IPS DF 6.9 (cell line): Measurements from ENCODE around the gene DNAAF2.
"Not testable (repeated sequence)": the region's sequence is repeated elsewhere in the genome, so short reads cannot be mapped to it uniquely, and the experiment has no call there.

ENCODE experiments used
- DNase-seq: peaks from one replicate; pipeline ENCODE4 v3.0.0-alpha.2; 2013; ENCODE audit warnings: low read depth, low spot score
- H3K27ac ChIP-seq: one replicate; pipeline ENCODE4 v1.5.1; 2013; ENCODE audit warnings: low read length, control low read depth
- H3K27me3 ChIP-seq: 2 replicates; pipeline ENCODE4 v1.6.1; 2013; ENCODE audit warnings: mild to moderate bottlenecking, low read length; ENCODE audit not compliant: control insufficient read depth, insufficient read depth
- H3K36me3 ChIP-seq: 2 replicates; pipeline ENCODE4 v1.6.1; 2013; ENCODE audit warnings: low read length; ENCODE audit not compliant: control insufficient read depth, insufficient read depth
- H3K4me1 ChIP-seq: 2 replicates; pipeline ENCODE4 v1.6.1; 2013; ENCODE audit warnings: low read length; ENCODE audit not compliant: control insufficient read depth, insufficient read depth
- H3K4me3 ChIP-seq: 2 replicates; pipeline ENCODE4 v1.5.1; 2013; ENCODE audit warnings: mild to moderate bottlenecking, low read length
- H3K9me3 ChIP-seq: 2 replicates; pipeline ENCODE4 v1.6.1; 2013; ENCODE audit warnings: low read length, inconsistent platforms; ENCODE audit not compliant: control insufficient read depth, insufficient read depth
- WGBS: extraction: QIAGEN DNeasy Blood & Tissue Kit; methylation state at CpG from one replicate; pipeline ENCODE4 v1.1.7; 2013; ENCODE audit warnings: mixed read lengths, missing lambda C conversion rate; ENCODE audit not compliant: insufficient read length, insufficient coverage; 5-methylcytosine and 5-hydroxymethylcytosine counted together

DNAAF2 gene

GRCh38 chr14:49621114-49621881 is 13.7 kb downstream of the DNAAF2 start:
- H3K27ac ChIP-seq: no peak overlapping the region
- peaks cover 2% of the 10 kb centered on the region; the same call in 1 of the 2 replicates for H3K36me3 ChIP-seq
- H3K4me3 ChIP-seq: peak overlapping the region; percentile 82; the same call in 1 of the 2 replicates
- no peaks in the 10 kb centered on the region for H3K27me3 ChIP-seq
- no peak for DNase-seq
- no peaks in the 10 kb centered on the region for H3K9me3 ChIP-seq
- no peaks in the 10 kb centered on the region; the same call in none of the 2 replicates for H3K4me1 ChIP-seq
- no CpG with 5 or more reads among the region's 65 CpGs for WGBS

GRCh38 chr14:49620182-49621113 is 14.6 kb downstream of the DNAAF2 start, which contains the start of the genes MGAT2 and RPL36AL:
Gene MGAT2 (plus strand): TSS chr14:49620799. CDS start chr14:49621269, 470 bp downstream.
Gene RPL36AL (minus strand): TSS chr14:49620626. CDS start chr14:49619104, 1,522 bp downstream.
- Histone ChIP-seq H3K36me3 (no peaks in the 10 kb centered on the region; the same call in 1 of the 2 replicates), H3K27ac (no peak within 1 kb of the TSS), H3K9me3 (no peaks in the 10 kb centered on the region), H3K4me3 (peak within 1 kb of the TSS; percentile 82), H3K27me3 (no peaks in the 10 kb centered on the region), H3K4me1 (no peaks in the 10 kb centered on the region; the same call in none of the 2 replicates)
- DNase-seq: peak; percentile 97
- no CpG with 5 or more reads among the region's 85 CpGs for WGBS

- Histone ChIP-seq H3K9me3 (no peaks in the 10 kb centered on the region), H3K36me3 (no peaks in the 10 kb centered on the region; the same call in 1 of the 2 replicates), H3K27me3 (no peaks in the 10 kb centered on the region), H3K4me3 (peak overlapping the region; percentile 82), H3K4me1 (no peaks in the 10 kb centered on the region; the same call in none of the 2 replicates), H3K27ac (no peak overlapping the region)
- WGBS: no CpG with 5 or more reads among the region's 11 CpGs
- DNase-seq: no peak
These were observed 15.3 kb downstream of the DNAAF2 start for GRCh38 chr14:49619730-49620129.

GRCh38 chr14:49619273-49619672 is 15.8 kb downstream of the DNAAF2 start:
- H3K4me1 ChIP-seq, H3K27ac ChIP-seq, DNase-seq, H3K9me3 ChIP-seq, H3K27me3 ChIP-seq, H3K36me3 ChIP-seq: not testable (repeated sequence)
- WGBS: 100% methylated on average over 2 of the region's 19 CpGs
- H3K4me3 ChIP-seq: peak overlapping the region; percentile 82; the same call in 1 of the 2 replicates

- no peaks in the 10 kb centered on the region for H3K27me3 ChIP-seq
- DNase-seq: no peak
- no peak overlapping the region for H3K27ac ChIP-seq
- WGBS: no CpG with 5 or more reads among the region's 6 CpGs
- H3K4me1 ChIP-seq: no peaks in the 10 kb centered on the region; the same call in none of the 2 replicates
- no peaks in the 10 kb centered on the region; the same call in 1 of the 2 replicates for H3K36me3 ChIP-seq
- H3K9me3 ChIP-seq: no peaks in the 10 kb centered on the region
- H3K4me3 ChIP-seq: no peak overlapping the region
These were observed 17.1 kb downstream of the DNAAF2 start for GRCh38 chr14:49617852-49618519.

GRCh38 chr14:49615776-49616175 is 19.3 kb downstream of the DNAAF2 start:
- no peaks in the 10 kb centered on the region; the same call in 1 of the 2 replicates for H3K4me1 ChIP-seq
- no peaks in the 10 kb centered on the region for H3K9me3 ChIP-seq
- no peaks in the 10 kb centered on the region for H3K27me3 ChIP-seq
- H3K36me3 ChIP-seq: no peaks in the 10 kb centered on the region; the same call in 1 of the 2 replicates
- H3K4me3 ChIP-seq: no peak overlapping the region
- DNase-seq: no peak
- H3K27ac ChIP-seq: no peak overlapping the region
- WGBS: no CpG with 5 or more reads among the region's 6 CpGs

GRCh38 chr14:49614196-49614595 is 20.8 kb downstream of the DNAAF2 start:
- WGBS: no CpG with 5 or more reads among the region's 2 CpGs
- Histone ChIP-seq H3K27me3 (no peaks in the 10 kb centered on the region), H3K4me3 (no peak overlapping the region), H3K27ac (no peak overlapping the region), H3K36me3 (no peaks in the 10 kb centered on the region; the same call in 1 of the 2 replicates), H3K4me1 (no peaks in the 10 kb centered on the region; the same call in 1 of the 2 replicates), H3K9me3 (no peaks in the 10 kb centered on the region)
- DNase-seq: no peak

GRCh38 chr14:49612671-49613070 is 22.4 kb downstream of the DNAAF2 start:
- Histone ChIP-seq H3K27me3 (no peaks in the 10 kb centered on the region), H3K27ac (no peak overlapping the region), H3K36me3 (no peaks in the 10 kb centered on the region; the same call in 1 of the 2 replicates), H3K4me3 (no peak overlapping the region), H3K4me1 (no peaks in the 10 kb centered on the region; the same call in 1 of the 2 replicates), H3K9me3 (no peaks in the 10 kb centered on the region)
- DNase-seq: no peak
- no CpG with 5 or more reads among the region's 8 CpGs for WGBS

GRCh38 chr14:49612251-49612650 is 22.8 kb downstream of the DNAAF2 start:
- Histone ChIP-seq H3K4me1 (no peaks in the 10 kb centered on the region; the same call in 1 of the 2 replicates), H3K27ac (no peak overlapping the region), H3K4me3 (no peak overlapping the region), H3K36me3 (no peaks in the 10 kb centered on the region; the same call in 1 of the 2 replicates), H3K9me3 (no peaks in the 10 kb centered on the region), H3K27me3 (no peaks in the 10 kb centered on the region)
- no CpG with 5 or more reads among the region's 4 CpGs for WGBS
- no peak for DNase-seq
